Stimulated activated CD8-positive, alpha-beta memory T cell treated with anti-CD3 and anti-CD28 coated beads, Interleukin-15, amount 100 ng/mL, for 1 hour (primary cell): ENCODE measurements around the gene ATXN7L1.
"Not testable (repeated sequence)": the region's sequence is repeated elsewhere in the genome, so short reads cannot be mapped to it uniquely, and the experiment has no call there.

Experiments used
- DNase-seq: peaks from one replicate; pipeline ENCODE4 v3.0.0-alpha.2; 2020; ENCODE audit warnings: low read depth

The ATXN7L1 gene

GRCh38 chr7:105743351-105744090, 132.9 kb downstream of the ATXN7L1 start:
- DNase-seq, result no peak

GRCh38 chr7:105742787-105743186, 133.6 kb downstream of the ATXN7L1 start:
- no peak for DNase-seq

GRCh38 chr7:105741982-105742381, 134.4 kb downstream of the ATXN7L1 start:
- DNase-seq, result no peak

GRCh38 chr7:105738133-105738532, 138.3 kb downstream of the ATXN7L1 start:
- DNase-seq, result no peak

- no peak for DNase-seq
Measured at GRCh38 chr7:105734233-105734632, 142.2 kb downstream of the ATXN7L1 start.

GRCh38 chr7:105731042-105731441, 145.4 kb downstream of the ATXN7L1 start:
- no peak for DNase-seq

GRCh38 chr7:105728028-105728427, 148.4 kb downstream of the ATXN7L1 start:
- DNase-seq, result no peak

- DNase-seq, result no peak
Measured at GRCh38 chr7:105724688-105725087, 151.7 kb downstream of the ATXN7L1 start.

GRCh38 chr7:105723572-105723971, 152.8 kb downstream of the ATXN7L1 start:
- DNase-seq, result no peak

GRCh38 chr7:105721571-105722104, 154.8 kb downstream of the ATXN7L1 start:
- no peak for DNase-seq

- no peak for DNase-seq
Measured at GRCh38 chr7:105719919-105720318, 156.5 kb downstream of the ATXN7L1 start.

GRCh38 chr7:105719395-105719794, 157.0 kb downstream of the ATXN7L1 start:
- no peak for DNase-seq

- no peak for DNase-seq
Measured at GRCh38 chr7:105718511-105718925, 157.9 kb downstream of the ATXN7L1 start.

- DNase-seq, result no peak
Measured at GRCh38 chr7:105715528-105715927, 160.9 kb downstream of the ATXN7L1 start.

- no peak for DNase-seq
Measured at GRCh38 chr7:105713488-105714465, 162.6 kb downstream of the ATXN7L1 start.

GRCh38 chr7:105712877-105713276, 163.5 kb downstream of the ATXN7L1 start:
- no peak for DNase-seq

- DNase-seq, result no peak
Measured at GRCh38 chr7:105711726-105712402, 164.5 kb downstream of the ATXN7L1 start.

- DNase-seq, result not testable (repeated sequence)
Measured at GRCh38 chr7:105710720-105711119, 165.7 kb downstream of the ATXN7L1 start.

GRCh38 chr7:105708763-105709080, 167.7 kb downstream of the ATXN7L1 start:
- DNase-seq, result no peak

- no peak for DNase-seq
Measured at GRCh38 chr7:105707967-105708762, 168.2 kb downstream of the ATXN7L1 start.

GRCh38 chr7:105707381-105707780, 169.0 kb downstream of the ATXN7L1 start:
- no peak for DNase-seq
